Glutamatergic neuron (in vitro differentiated cells): ENCODE data around the gene BCAR3. TPM values are rescaled to one million over a fixed set of nuclear protein-coding genes. Genes with fewer than 3 reads are reported as not detected.

Experiments
- DNase-seq: peaks from one replicate; pipeline ENCODE4 v3.0.0; 2022
- H3K27ac Mint-ChIP-seq: one replicate; pipeline ENCODE4 v1.8.0; 2020; ENCODE audit warnings: mild to moderate bottlenecking, mixed read lengths, inconsistent platforms; ENCODE audit not compliant: unreplicated experiment
- H3K27me3 Mint-ChIP-seq: one replicate; pipeline ENCODE4 v1.8.0; 2020; ENCODE audit warnings: mild to moderate bottlenecking, moderate library complexity, mixed read lengths, inconsistent platforms; ENCODE audit not compliant: unreplicated experiment
- H3K36me3 Mint-ChIP-seq: one replicate; pipeline ENCODE4 v1.8.0; 2020; ENCODE audit warnings: mild to moderate bottlenecking, mixed read lengths, inconsistent platforms; ENCODE audit not compliant: unreplicated experiment
- H3K4me1 Mint-ChIP-seq: one replicate; pipeline ENCODE4 v1.8.0; 2020; ENCODE audit warnings: mild to moderate bottlenecking, low read depth, mixed read lengths, inconsistent platforms; ENCODE audit not compliant: unreplicated experiment
- H3K4me3 Mint-ChIP-seq: one replicate; pipeline ENCODE4 v1.8.0; 2020; ENCODE audit warnings: mild to moderate bottlenecking, mixed read lengths, inconsistent platforms; ENCODE audit not compliant: unreplicated experiment
- H3K9me3 Mint-ChIP-seq: one replicate; pipeline ENCODE4 v1.8.0; 2020; ENCODE audit warnings: mild to moderate bottlenecking, moderate library complexity, mixed read lengths, inconsistent platforms; ENCODE audit not compliant: unreplicated experiment
- CTCF ChIP-seq: fragments of 200-600 bp; sonication (generic); IDR thresholded peaks from one replicate; pipeline ENCODE4 v1.5.0; 2021; ENCODE audit not compliant: partially characterized antibody, unreplicated experiment
- total RNA-seq: library from RNA; stranded (reverse); fragmentation: NEBNext Ultra II Directional; extraction: Animal tissue kit (Norgen Biotek cat#: 25700); gene quantifications from one replicate; pipeline ENCODE4 v1.2.1, GENCODE V29; 2021; ENCODE audit not compliant: unreplicated experiment

BCAR3 gene
- total RNA-seq, 1 donor from 2014 or later: 12.8 TPM

- Mint-ChIP-seq H3K4me1 (peaks cover 12% of the 10 kb centered on the region), H3K27ac (peak overlapping the region; percentile 55), H3K27me3 (no peaks in the 10 kb centered on the region)
Measured at GRCh38 chr1:93537924-93538323, 143.7 kb downstream of the BCAR3 start.

GRCh38 chr1:93537396-93537795, 144.2 kb downstream of the BCAR3 start:
- Mint-ChIP-seq H3K9me3 (peaks cover 10% of the 10 kb centered on the region), H3K36me3 (no peaks in the 10 kb centered on the region), H3K4me1 (peaks cover 12% of the 10 kb centered on the region), H3K4me3 (no peak overlapping the region), H3K27me3 (no peaks in the 10 kb centered on the region), H3K27ac (peak overlapping the region; percentile 41)
- DNase-seq: no peak
- no peak for TF ChIP-seq CTCF

More at GRCh38 chr1:93537924-93538323, 143.7 kb downstream of the BCAR3 start:
- DNase-seq: no peak
- no peaks in the 10 kb centered on the region for H3K36me3 Mint-ChIP-seq
- peaks cover 7% of the 10 kb centered on the region for H3K9me3 Mint-ChIP-seq
- H3K4me3 Mint-ChIP-seq: no peak overlapping the region
- TF ChIP-seq CTCF: no peak

- H3K4me1 Mint-ChIP-seq: peaks cover 7% of the 10 kb centered on the region
- no peak for TF ChIP-seq CTCF
- peaks cover 6% of the 10 kb centered on the region for H3K9me3 Mint-ChIP-seq
- no peak for DNase-seq
- no peak overlapping the region for H3K27ac Mint-ChIP-seq
- H3K27me3 Mint-ChIP-seq: no peaks in the 10 kb centered on the region
- no peaks in the 10 kb centered on the region for H3K36me3 Mint-ChIP-seq
- no peak overlapping the region for H3K4me3 Mint-ChIP-seq
Measured at GRCh38 chr1:93533677-93534076, 148.0 kb downstream of the BCAR3 start.

GRCh38 chr1:93532780-93533378, 148.8 kb downstream of the BCAR3 start:
- Mint-ChIP-seq H3K36me3 (no peaks in the 10 kb centered on the region), H3K9me3 (peaks cover 8% of the 10 kb centered on the region), H3K4me3 (peak overlapping the region; percentile 5), H3K4me1 (peaks cover 6% of the 10 kb centered on the region), H3K27ac (no peak overlapping the region), H3K27me3 (peaks cover 3% of the 10 kb centered on the region)
- no peak for TF ChIP-seq CTCF
- DNase-seq: no peak

GRCh38 chr1:93531193-93531592, 150.4 kb downstream of the BCAR3 start:
- Mint-ChIP-seq H3K4me1 (peaks cover 3% of the 10 kb centered on the region), H3K27ac (peak overlapping the region; percentile 6), H3K27me3 (peaks cover 3% of the 10 kb centered on the region), H3K9me3 (peaks cover 8% of the 10 kb centered on the region), H3K36me3 (no peaks in the 10 kb centered on the region), H3K4me3 (no peak overlapping the region)
- no peak for TF ChIP-seq CTCF
- DNase-seq: no peak
